OCI-LY7 (cell line): ENCODE measurements around the gene SND1. TPM values are rescaled to one million over a fixed set of nuclear protein-coding genes. Genes with fewer than 3 reads are reported as not detected.

Source experiments
- BruUV-seq: library from RNA; stranded (reverse); fragments of 400-500 nt; replicated peaks from 2 replicates; lab custom pipeline; 2021; lab: Mats Ljungman, UMichigan
- CTCF ChIA-PET: fragments of 300-600 bp; sonication (Branson Sonifier 250); formaldehyde crosslinking; loops from one replicate; lab custom pipeline; 2022; ENCODE audit warnings: antibody characterized with exemption; ENCODE audit not compliant: unreplicated experiment; lab: Charles Lee
- POLR2A ChIA-PET: fragments of 300-600 bp; sonication (Branson Sonifier 250); formaldehyde crosslinking; loops from one replicate; lab custom pipeline; 2022; ENCODE audit warnings: antibody characterized with exemption; lab: Charles Lee
- DNase-seq: peaks from one replicate; pipeline ENCODE4 v3.0.0-alpha.2; 2015; ENCODE audit warnings: low spot score
- H2AFZ ChIP-seq: fragments of 200-600 bp; sonication (generic), shearing (Covaris generic); 2 replicates; pipeline ENCODE4 v1.6.1; 2014; ENCODE audit warnings: mild to moderate bottlenecking, antibody characterized with exemption, low read length, moderate library complexity
- H3K27ac ChIP-seq: fragments of 200-600 bp; sonication (generic); 2 replicates; pipeline ENCODE4 v1.5.1; 2014; ENCODE audit warnings: mixed run types, low read depth, mild to moderate bottlenecking, moderate library complexity, low read length, inconsistent platforms; ENCODE audit not compliant: poor library complexity, severe bottlenecking
- H3K36me3 ChIP-seq: fragments of 200-600 bp; sonication (generic); 2 replicates; pipeline ENCODE4 v1.6.1; 2014; ENCODE audit warnings: mild to moderate bottlenecking, antibody characterized with exemption, low read length, moderate library complexity, mixed read lengths; ENCODE audit not compliant: insufficient read depth
- H3K4me1 ChIP-seq: fragments of 200-600 bp; sonication (generic); 2 replicates; pipeline ENCODE4 v1.5.1; 2014; ENCODE audit warnings: mild to moderate bottlenecking, low read length; ENCODE audit not compliant: insufficient read depth, poor library complexity, severe bottlenecking
- H3K4me2 ChIP-seq: fragments of 200-600 bp; sonication (generic); 2 replicates; pipeline ENCODE4 v1.6.1; 2014; ENCODE audit warnings: mild to moderate bottlenecking, low read length
- H3K4me3 ChIP-seq: fragments of 200-600 bp; sonication (generic); 2 replicates; pipeline ENCODE4 v1.5.1; 2014; ENCODE audit warnings: mild to moderate bottlenecking, low read depth, low read length; ENCODE audit not compliant: poor library complexity, severe bottlenecking
- H3K79me2 ChIP-seq: fragments of 200-600 bp; sonication (generic); 2 replicates; pipeline ENCODE4 v1.6.1; 2016; ENCODE audit warnings: low read depth, mild to moderate bottlenecking, low read length, moderate library complexity, mixed read lengths; ENCODE audit not compliant: insufficient read depth
- H3K9me2 ChIP-seq: fragments of 200-600 bp; sonication (generic); 2 replicates; pipeline ENCODE4 v1.6.1; 2016; ENCODE audit warnings: mild to moderate bottlenecking, low read length, mixed read lengths; ENCODE audit not compliant: insufficient read depth
- H3K9me3 ChIP-seq: fragments of 200-600 bp; sonication (generic); 2 replicates; pipeline ENCODE4 v1.6.1; 2014; ENCODE audit warnings: mild to moderate bottlenecking, mixed run types, low read length, mixed read lengths
- H4K20me1 ChIP-seq: fragments of 200-600 bp; sonication (generic); 2 replicates; pipeline ENCODE4 v1.6.1; 2014; ENCODE audit warnings: mild to moderate bottlenecking, antibody characterized with exemption, low read length, moderate library complexity, mixed read lengths; ENCODE audit not compliant: insufficient read depth
- CTCF ChIP-seq: fragments of 200-600 bp; sonication (generic); conservative IDR thresholded peaks from 2 replicates; pipeline ENCODE4 v1.5.1; 2014; ENCODE audit warnings: mild to moderate bottlenecking, antibody characterized with exemption, low read length, moderate library complexity, mixed read lengths
- EZH2phosphoT487 ChIP-seq: fragments of 200-600 bp; sonication (generic); IDR thresholded peaks from 2 replicates; pipeline ENCODE4 v1.6.1; 2018; ENCODE audit warnings: low read depth, borderline replicate concordance, mild to moderate bottlenecking, mixed run types, antibody characterized with exemption, low read length, moderate library complexity, mixed read lengths
- intact Hi-C: fragments of 100-400 bp; cut with micrococcal nuclease; formaldehyde crosslinking; loops from one replicate; pipeline ENCODE4 v1.10.0; 2022; ENCODE audit not compliant: unreplicated experiment
- total RNA-seq, 2 experiments: library from RNA; depleted of rRNA in 1 of 2; stranded (reverse); fragments of >200 nt in 1 of 2; shearing (Covaris generic) in 1 of 2; gene quantifications; 2 replicates each; pipeline ENCODE4 v1.2.3, GENCODE V29; 2014 to 2022

SND1 gene
- total RNA-seq, 2 experiments from 2014 or later: 111 to 221 TPM

DNA sequence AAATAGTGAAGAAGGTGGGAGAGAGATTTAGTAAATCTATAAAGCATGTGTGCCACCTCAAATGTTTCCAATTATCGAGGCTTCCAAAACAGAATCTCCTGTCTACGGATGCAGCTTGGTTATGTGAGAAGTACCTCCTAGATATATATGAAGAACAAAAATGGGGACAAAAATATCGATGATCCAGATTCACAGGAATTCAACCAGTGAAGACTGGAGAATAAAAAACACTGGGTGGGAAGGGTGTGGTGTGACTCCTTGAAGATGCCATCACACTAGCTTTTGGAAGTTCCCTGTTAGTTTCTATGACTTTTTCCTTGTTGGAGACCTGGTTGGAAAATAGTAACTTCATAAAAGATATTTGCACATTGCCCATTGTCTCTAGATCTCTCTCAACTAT, 226.8 kb downstream of the SND1 start:
- no peak for TF ChIP-seq CTCF
- no peak for TF ChIP-seq EZH2phosphoT487
- BruUV-seq: no TSS peak
- CTCF ChIA-PET: no interaction called here
- peaks cover 5% of the 10 kb centered on the region; the same call in 1 of the 2 replicates for H4K20me1 ChIP-seq
- H3K79me2 ChIP-seq: no peaks in the 10 kb centered on the region
- H3K9me2 ChIP-seq: no peaks in the 10 kb centered on the region
- POLR2A ChIA-PET: no interaction called here
- DNase-seq: no peak
- no peaks in the 10 kb centered on the region for H3K36me3 ChIP-seq
- intact Hi-C loops: no loop called here
- no peak overlapping the region for H2AFZ ChIP-seq
- H3K4me1 ChIP-seq: no peaks in the 10 kb centered on the region
- H3K4me2 ChIP-seq: no peak overlapping the region
- H3K9me3 ChIP-seq: no peaks in the 10 kb centered on the region
- no peak overlapping the region for H3K4me3 ChIP-seq
- no peak overlapping the region for H3K27ac ChIP-seq

DNA sequence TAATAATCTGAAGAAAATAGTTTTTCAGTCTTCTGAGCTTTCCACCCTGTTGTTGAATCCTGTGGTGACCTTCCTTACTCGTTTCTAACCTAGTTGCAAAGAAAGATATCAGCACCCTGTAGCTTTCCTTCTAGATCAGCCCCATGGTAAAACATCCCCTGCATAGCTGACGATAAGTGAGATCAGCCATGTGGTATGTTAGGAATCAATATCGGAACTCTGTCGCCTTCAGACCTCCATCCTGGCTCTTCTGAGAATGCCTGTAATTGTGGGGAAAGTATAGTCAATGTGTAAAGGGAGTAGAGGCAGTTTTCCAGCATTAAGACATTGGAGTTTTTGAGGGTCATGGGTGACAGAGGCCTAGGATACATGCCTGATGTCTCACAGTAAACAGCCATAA, 227.4 kb downstream of the SND1 start:
- Histone ChIP-seq H3K4me3 (no peak overlapping the region), H3K27ac (no peak overlapping the region), H3K9me2 (no peaks in the 10 kb centered on the region), H2AFZ (no peak overlapping the region), H3K4me1 (no peaks in the 10 kb centered on the region), H3K79me2 (no peaks in the 10 kb centered on the region), H3K36me3 (no peaks in the 10 kb centered on the region), H3K4me2 (no peak overlapping the region), H4K20me1 (peaks cover 5% of the 10 kb centered on the region; the same call in 1 of the 2 replicates), H3K9me3 (no peaks in the 10 kb centered on the region)
- no TSS peak for BruUV-seq
- POLR2A ChIA-PET: no interaction called here
- TF ChIP-seq CTCF (no peak), EZH2phosphoT487 (no peak)
- intact Hi-C loops: no loop called here
- DNase-seq: no peak
- CTCF ChIA-PET: no interaction called here

- H3K9me2 ChIP-seq: no peaks in the 10 kb centered on the region
- H3K4me2 ChIP-seq: no peak overlapping the region
- no peak for DNase-seq
- H3K9me3 ChIP-seq: no peaks in the 10 kb centered on the region
- H3K27ac ChIP-seq: no peak overlapping the region
- ChIA-PET POLR2A (interaction anchor here (0.6 kb wide), 1 partner anchor 220 kb away, joined by 3 read pairs; no protein-coding TSS in a partner anchor), CTCF (no interaction called here)
- TF ChIP-seq CTCF (no peak), EZH2phosphoT487 (no peak)
- intact Hi-C loops: no loop called here
- H3K36me3 ChIP-seq: no peaks in the 10 kb centered on the region
- BruUV-seq: no TSS peak
- H3K79me2 ChIP-seq: no peaks in the 10 kb centered on the region
- no peaks in the 10 kb centered on the region for H3K4me1 ChIP-seq
- H4K20me1 ChIP-seq: peaks cover 5% of the 10 kb centered on the region; the same call in 1 of the 2 replicates
- no peak overlapping the region for H2AFZ ChIP-seq
- H3K4me3 ChIP-seq: no peak overlapping the region
Observed at GRCh38 chr7:127879942-127880341, 227.9 kb downstream of the SND1 start.
